GM12892 (cell line): ENCODE results near the gene SH2D3A.

Experiments
- POLR2A ChIP-seq: IDR thresholded peaks from 2 replicates; pipeline ENCODE4 v1.6.1; 2011; ENCODE audit warnings: low read depth, low read length, control low read depth
- POLR2AphosphoS5 ChIP-seq: IDR thresholded peaks from 2 replicates; pipeline ENCODE4 v1.6.1; 2011; ENCODE audit warnings: low read depth, low read length, control low read depth
- TAF1 ChIP-seq: IDR thresholded peaks from 2 replicates; pipeline ENCODE4 v1.6.1; 2011; ENCODE audit warnings: low read depth, mild to moderate bottlenecking, control low read depth, low read length, borderline replicate concordance

GRCh38 chr19:6713773-6714692, 53.2 kb downstream of the SH2D3A start:
- TF ChIP-seq POLR2AphosphoS5 (no peak), POLR2A (no peak), TAF1 (no peak)
